Fibroblast of lung (primary cell): Measurements from ENCODE around the gene IL1F10.

Source experiments
- CTCF ChIP-seq, 2 donors: IDR thresholded peaks in 1 of 2; conservative IDR thresholded peaks in 1 of 2; 1 replicate in 1 of 2; 2 replicates in 1 of 2; pipeline ENCODE4 v1.5.1; 2011 to 2012; ENCODE audit warnings: low read length in 2 of 2, control low read depth in 1 of 2, inconsistent platforms in 1 of 2, low read depth in 1 of 2, mild to moderate bottlenecking in 1 of 2
- EZH2 ChIP-seq: IDR thresholded peaks from 2 replicates; pipeline ENCODE4 v1.5.1; 2012; ENCODE audit warnings: low read length, control low read depth, mild to moderate bottlenecking; ENCODE audit errors: missing control alignments

GRCh38 chr2:113076954-113077669 is 9.3 kb downstream of the IL1F10 start:
- TF ChIP-seq CTCF (conservative IDR thresholded peaks at IDR 0.05 in 1 of 2, IDR thresholded peaks at IDR 0.05 in 1 of 2; ENCODE audit: low read depth in 1 of 2, low read length in 2 of 2): no peak
- no peak for TF ChIP-seq EZH2
